GM19351 (cell line): Measurements from ENCODE around the gene CCIN.
A peak's percentile ranks its signal among the peaks of the same experiment; 100 is the strongest.

Experiments used
- ATAC-seq: cut with Tn5 transposase; IDR thresholded peaks from one replicate; pipeline ENCODE4 v1.9.1; 2021; ENCODE audit warnings: mild to moderate bottlenecking, moderate library complexity; ENCODE audit not compliant: unreplicated experiment

Gene CCIN

DNA sequence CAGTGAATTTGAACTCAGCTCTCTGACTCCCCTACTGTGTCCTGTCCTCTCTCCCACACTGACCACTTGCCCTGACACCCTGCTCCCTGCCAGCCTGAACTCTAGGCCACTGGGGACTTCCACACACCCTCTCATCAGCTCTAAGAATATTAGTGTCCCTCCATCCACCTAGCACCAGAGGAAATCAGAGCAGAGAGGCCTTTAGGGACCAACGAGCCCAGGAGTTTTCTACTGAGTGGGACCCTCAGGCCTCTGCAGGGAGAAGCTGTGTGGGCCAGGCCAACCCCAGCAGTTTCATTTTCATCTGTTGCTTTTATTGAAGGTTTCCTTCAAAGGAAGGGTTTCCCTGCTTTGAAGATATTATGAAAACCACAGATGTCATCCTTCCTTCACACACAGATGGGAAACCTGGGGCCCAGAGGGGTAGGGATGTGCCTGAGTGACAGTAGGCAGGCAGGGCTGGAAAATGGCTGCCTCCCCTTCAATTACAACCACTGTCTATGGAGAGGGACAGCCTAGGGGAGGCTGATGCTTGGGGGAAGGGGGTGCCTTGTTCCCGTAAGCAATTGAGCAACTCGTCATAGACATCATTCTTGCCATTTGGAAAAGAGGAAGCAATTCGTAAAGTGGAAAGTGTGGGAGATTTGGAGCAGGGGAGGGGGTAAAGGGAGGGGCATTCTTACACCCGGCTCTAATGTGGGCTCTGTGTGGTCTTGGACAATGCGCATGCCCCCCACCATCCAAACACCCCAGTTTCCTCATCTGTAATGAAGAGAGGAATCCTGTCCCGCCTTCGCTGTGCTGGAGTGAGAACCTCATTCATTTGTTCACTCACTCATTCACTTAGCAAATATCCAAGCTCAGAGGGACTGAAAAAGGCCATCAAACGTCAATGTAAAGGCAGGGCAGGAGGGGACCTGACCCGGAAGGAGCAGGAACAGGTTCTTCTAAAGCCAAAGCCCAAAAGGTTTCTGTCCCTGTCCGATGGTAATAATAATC, 28.8 kb upstream of the CCIN start:
- no peak for ATAC-seq

DNA sequence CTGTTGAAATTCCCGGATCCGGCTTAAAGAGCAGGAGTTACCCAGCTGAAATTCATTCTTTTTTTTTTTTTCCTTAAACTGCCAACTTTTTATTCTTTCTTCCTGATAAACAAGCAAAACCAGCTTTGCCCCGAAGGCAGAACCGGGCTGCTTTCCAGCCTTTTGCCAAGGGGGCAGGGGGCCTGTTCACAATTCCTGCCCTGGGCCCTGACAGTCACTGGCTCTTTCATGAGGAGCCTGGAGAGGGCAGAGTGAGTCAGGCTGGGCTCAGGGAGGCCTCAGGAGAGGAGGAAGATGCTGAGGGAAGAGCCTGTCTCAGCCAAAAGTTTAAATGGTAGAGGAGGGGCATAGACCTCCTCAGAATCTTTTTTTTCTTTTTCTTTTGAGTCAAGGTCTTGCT, 27.9 kb upstream of the CCIN start:
- ATAC-seq = no peak

DNA sequence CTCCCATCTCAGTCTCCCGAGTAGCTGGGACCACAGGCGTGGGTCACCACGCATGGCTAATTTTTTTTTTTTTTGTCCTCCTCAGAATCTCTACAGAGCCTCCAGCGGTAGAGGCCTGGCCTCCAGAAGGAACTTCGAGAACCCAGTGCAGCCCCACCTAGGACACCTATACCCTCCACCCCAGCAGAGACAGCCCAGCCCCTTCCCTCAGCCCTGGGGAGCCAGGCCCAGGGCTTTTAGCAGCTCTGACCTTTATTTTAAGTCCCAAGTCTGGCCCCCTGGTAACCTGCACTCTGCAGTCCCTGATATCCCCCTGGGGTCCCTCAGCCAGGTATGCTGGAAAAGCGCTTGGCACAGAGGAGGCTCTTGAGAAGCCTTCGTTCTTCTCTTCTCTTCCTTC, 27.4 kb upstream of the CCIN start:
- no peak for ATAC-seq

- no peak for ATAC-seq
Observed at GRCh38 chr9:36142510-36143244, 26.5 kb upstream of the CCIN start.

- no peak for ATAC-seq
Observed at GRCh38 chr9:36143245-36143641, 25.9 kb upstream of the CCIN start.

GRCh38 chr9:36144309-36145232, 24.6 kb upstream of the CCIN start:
- no peak for ATAC-seq

GRCh38 chr9:36145970-36146369, 23.2 kb upstream of the CCIN start:
- ATAC-seq = no peak

DNA sequence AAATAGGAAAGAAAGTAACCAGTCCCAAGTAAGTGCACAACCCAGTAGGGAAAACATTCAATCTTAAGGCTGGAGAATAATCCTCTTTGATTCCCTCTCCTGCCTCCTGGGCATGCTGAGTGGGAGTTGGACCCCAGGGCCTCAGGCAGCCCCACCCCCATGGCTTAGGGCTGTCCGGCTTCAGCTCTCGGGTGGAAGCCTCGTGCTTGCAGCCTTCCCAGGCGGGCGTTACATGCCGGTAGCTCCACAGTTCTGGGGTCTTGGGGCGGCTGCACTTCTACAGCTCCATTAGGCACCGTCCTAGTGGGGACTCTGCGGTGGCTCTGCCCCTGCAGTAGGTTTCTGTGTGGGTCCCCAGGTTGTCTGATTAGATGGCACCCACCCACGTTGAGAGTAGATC, 22.5 kb upstream of the CCIN start:
- no peak for ATAC-seq

GRCh38 chr9:36147441-36148175, 21.6 kb upstream of the CCIN start:
- ATAC-seq = no peak

DNA sequence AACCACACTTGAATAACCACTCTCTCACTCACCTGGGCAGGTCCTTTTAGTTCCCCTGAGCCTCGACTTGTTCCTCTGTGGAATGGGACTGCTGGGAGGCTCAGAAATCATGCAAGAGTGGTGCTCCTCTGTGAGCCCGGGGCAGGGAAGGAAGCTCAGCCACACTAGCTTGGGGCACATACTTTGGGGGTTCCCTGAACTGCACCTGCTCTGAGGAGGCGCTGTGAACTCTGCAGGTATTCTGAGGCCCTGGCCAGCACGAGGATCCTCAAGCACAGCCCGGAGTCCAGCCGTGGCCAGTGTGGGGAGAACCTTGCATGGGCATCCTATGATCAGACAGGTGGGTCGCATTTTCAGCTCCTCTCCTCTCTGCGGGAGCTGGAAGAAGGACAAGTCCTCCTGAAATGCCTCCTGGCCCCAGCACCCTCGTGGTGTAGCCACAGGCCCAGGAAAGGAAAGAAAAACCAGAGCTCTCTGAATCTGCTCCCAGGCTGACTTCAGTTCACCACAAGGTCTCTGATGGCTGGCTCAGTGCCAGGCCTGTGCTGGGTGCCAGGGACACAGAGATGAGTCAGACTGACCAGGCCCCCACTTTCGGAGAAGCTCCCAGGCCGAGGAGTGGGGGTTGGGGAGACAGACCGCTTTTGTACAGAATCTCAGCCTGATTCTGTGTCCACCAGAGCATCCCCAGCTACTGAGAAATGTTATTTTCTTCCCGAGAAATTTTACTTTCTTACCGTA, 20.7 kb upstream of the CCIN start:
- ATAC-seq = peak; percentile 51

GRCh38 chr9:36149197-36149596, 20.0 kb upstream of the CCIN start:
- ATAC-seq = no peak

GRCh38 chr9:36150574-36151315, 18.4 kb upstream of the CCIN start:
- no peak for ATAC-seq

GRCh38 chr9:36151316-36152210, 17.6 kb upstream of the CCIN start:
- ATAC-seq = peak; percentile 78

DNA sequence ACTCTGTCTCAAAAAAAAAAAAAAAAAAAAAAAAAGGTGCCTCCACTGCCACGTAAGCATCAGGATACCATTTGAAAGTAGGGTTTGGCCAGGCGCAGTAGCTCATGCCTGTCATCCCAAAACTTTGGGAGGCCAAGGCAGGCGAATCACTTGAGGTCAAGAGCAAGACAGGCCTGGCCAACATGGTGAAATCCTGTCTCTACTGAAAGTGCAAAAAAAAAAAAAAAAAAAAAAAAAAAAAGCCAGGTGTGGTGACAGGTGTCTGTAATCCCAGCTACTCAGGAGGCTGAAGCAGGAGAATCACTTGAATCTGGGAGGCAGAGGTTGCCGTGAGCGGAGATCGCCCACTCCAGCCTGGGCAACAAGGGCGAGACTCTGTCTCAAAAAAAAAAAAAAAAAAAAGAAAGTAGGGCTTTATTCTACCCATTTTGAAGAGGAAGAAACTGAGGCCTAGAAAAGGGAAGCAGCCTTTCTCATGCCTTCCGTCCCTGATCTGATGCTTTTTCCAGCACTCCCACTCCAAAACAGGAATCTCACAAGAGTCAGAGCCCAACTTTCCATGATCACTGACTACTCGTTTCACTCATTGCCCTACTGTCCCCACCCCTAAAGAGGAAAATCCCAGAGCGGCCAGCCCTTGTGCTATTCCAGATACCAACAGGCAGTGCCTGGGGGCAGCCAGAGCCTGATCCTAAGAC, 16.3 kb upstream of the CCIN start:
- no peak for ATAC-seq

DNA sequence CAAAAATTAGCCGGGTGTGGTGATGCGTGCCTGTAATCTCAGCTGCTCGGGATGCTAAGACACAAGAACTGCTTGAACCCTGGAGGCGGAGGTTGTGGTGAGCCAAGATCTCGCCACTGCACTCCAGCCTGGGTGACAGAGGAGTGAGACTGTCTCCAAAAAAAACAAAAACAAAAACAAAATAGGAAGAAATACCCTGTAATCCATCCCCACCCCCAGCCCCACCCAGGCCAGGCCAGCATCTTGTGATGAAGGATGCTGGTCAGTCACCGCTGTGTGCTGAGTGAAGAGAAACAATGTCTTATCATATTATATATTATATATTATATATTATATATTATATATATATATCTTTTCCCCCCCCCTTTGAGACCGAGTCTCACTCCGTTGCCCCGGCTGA, 15.4 kb upstream of the CCIN start:
- ATAC-seq = no peak

DNA sequence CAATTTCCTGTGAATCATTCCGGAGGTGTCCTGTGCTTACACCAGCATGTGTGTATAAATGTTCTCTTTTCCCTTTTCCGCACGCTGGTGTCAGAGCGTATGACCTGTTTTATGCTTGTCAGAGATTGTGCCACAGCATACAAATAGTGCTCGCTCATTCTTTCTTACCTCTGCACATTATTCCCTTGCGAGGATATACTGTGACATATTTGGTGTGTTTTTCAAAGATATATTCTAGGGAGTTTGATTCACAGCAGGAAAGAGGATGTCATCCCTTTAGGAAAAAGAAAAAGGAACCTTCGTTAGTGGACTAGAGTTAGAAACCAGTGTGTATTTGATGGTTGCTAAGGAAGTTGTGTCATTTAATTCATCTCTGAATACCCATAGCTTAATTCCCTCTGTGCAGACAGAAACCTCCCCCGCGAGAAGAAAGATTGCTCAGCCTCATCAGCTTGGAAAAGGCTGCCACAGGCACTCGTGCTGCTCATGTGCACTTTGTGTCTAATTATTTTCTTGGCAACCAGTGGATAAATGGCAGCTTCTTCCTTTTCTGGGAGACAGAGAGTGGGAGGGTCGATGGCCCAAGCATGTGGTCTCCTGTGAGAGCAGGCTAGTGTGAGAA, 14.7 kb upstream of the CCIN start:
- ATAC-seq = no peak

GRCh38 chr9:36156116-36156515, 13.1 kb upstream of the CCIN start:
- no peak for ATAC-seq
